GM12878 (cell line): ENCODE data around the gene PLPP3. TPM values are rescaled to one million over a fixed set of nuclear protein-coding genes. Genes with fewer than 3 reads are reported as not detected.

Source experiments
- ATF2 ChIP-seq: IDR thresholded peaks from 2 replicates; pipeline ENCODE4 v1.6.1; 2012; ENCODE audit warnings: low read length, inconsistent platforms
- ATF7 ChIP-seq: fragments of 450-650 bp; IDR thresholded peaks from 2 replicates; pipeline ENCODE4 v1.6.1; 2016; ENCODE audit warnings: low read depth, mild to moderate bottlenecking
- BACH1 ChIP-seq: fragments of 450-650 bp; IDR thresholded peaks from 2 replicates; pipeline ENCODE4 v1.6.1; 2017; ENCODE audit warnings: mild to moderate bottlenecking, borderline replicate concordance
- E2F4 ChIP-seq: IDR thresholded peaks from 2 replicates; pipeline ENCODE4 v1.6.1; 2012; ENCODE audit warnings: low read depth, low read length, improper control_type of control experiment
- EGR1 ChIP-seq, 2 experiments: IDR thresholded peaks; 1 replicate in 1 of 2; 2 replicates in 1 of 2; pipeline ENCODE4 v1.6.1; 2011 to 2012; ENCODE audit warnings: low read depth in 2 of 2, low read length in 2 of 2, borderline replicate concordance in 1 of 2, mild to moderate bottlenecking in 1 of 2, moderate library complexity in 1 of 2
- ESRRA ChIP-seq: IDR thresholded peaks from 2 replicates; pipeline ENCODE4 v1.6.1; 2012; ENCODE audit warnings: mild to moderate bottlenecking, low read length, improper control_type of control experiment
- EZH2 ChIP-seq: IDR thresholded peaks from 2 replicates; pipeline ENCODE4 v1.6.1; 2012; ENCODE audit warnings: low read depth, mild to moderate bottlenecking, control low read depth, inconsistent platforms, low read length, borderline replicate concordance; ENCODE audit not compliant: control insufficient read depth
- GABPA ChIP-seq: IDR thresholded peaks from 2 replicates; pipeline ENCODE4 v1.6.1; 2014; ENCODE audit warnings: antibody characterized with exemption, low read depth, mild to moderate bottlenecking, inconsistent platforms
- GATAD2B ChIP-seq: fragments of 450-650 bp; conservative IDR thresholded peaks from 2 replicates; pipeline ENCODE4 v1.6.1; 2017; ENCODE audit warnings: low read depth, mild to moderate bottlenecking, moderate library complexity
- MTA3 ChIP-seq: IDR thresholded peaks from 2 replicates; pipeline ENCODE4 v1.6.1; 2012; ENCODE audit warnings: low read length, inconsistent platforms, borderline replicate concordance
- MXI1 ChIP-seq: fragments of 150-350 bp; IDR thresholded peaks from 2 replicates; pipeline ENCODE4 v1.6.1; 2011; ENCODE audit warnings: low read depth, mild to moderate bottlenecking, inconsistent platforms, low read length, improper control_type of control experiment
- NFYB ChIP-seq: IDR thresholded peaks from 2 replicates; pipeline ENCODE4 v1.6.1; 2011; ENCODE audit warnings: low read depth, mild to moderate bottlenecking, low read length, improper control_type of control experiment, moderate library complexity; ENCODE audit not compliant: insufficient read depth
- POLR2AphosphoS2 ChIP-seq: IDR thresholded peaks from 2 replicates; pipeline ENCODE4 v1.6.1; 2011; ENCODE audit warnings: low read depth, mild to moderate bottlenecking, low read length, improper control_type of control experiment, moderate library complexity
- STAT3 ChIP-seq: IDR thresholded peaks from 2 replicates; pipeline ENCODE4 v1.6.1; 2011; ENCODE audit warnings: low read depth, low read length, improper control_type of control experiment
- SUPT20H ChIP-seq: IDR thresholded peaks from 2 replicates; pipeline ENCODE4 v1.6.1; 2011; ENCODE audit warnings: low read depth, mild to moderate bottlenecking, low read length, moderate library complexity, borderline replicate concordance; ENCODE audit not compliant: control insufficient read depth
- SUZ12 ChIP-seq: fragments of 200-600 bp; sonication (generic); IDR thresholded peaks from one replicate; pipeline ENCODE4 v1.6.1; 2018; ENCODE audit warnings: antibody characterized with exemption, mild to moderate bottlenecking; ENCODE audit not compliant: unreplicated experiment
- TCF12 ChIP-seq: IDR thresholded peaks from 2 replicates; pipeline ENCODE4 v1.6.1; 2011; ENCODE audit warnings: low read depth, mild to moderate bottlenecking, low read length
- ZBED1 ChIP-seq: IDR thresholded peaks from 2 replicates; pipeline ENCODE4 v1.6.1; 2016; ENCODE audit warnings: borderline replicate concordance
- polyA plus RNA-seq, 11 experiments: library from polyadenylated mRNA; depleted of rRNA in 4 of 11; unstranded in 6 of 11; stranded (reverse) in 5 of 11; fragments of >200 nt; fragmentation: Nextera tagmentation in 4 of 11; fragmentation: Illumina TruSeq in 1 of 11; extraction: Ambion mirVana in 4 of 11; extraction: Trizol in 1 of 11; gene quantifications; 1 replicate in 1 of 11; 2 replicates in 10 of 11; pipeline versions ENCODE4 v1.2.1 to v1.2.3, GENCODE V29; 2011 to 2016; ENCODE audit warnings: inconsistent platforms in 2 of 11, missing spikeins in 2 of 11, low read depth in 1 of 11
- total RNA-seq, 4 experiments: library from RNA; depleted of rRNA in 3 of 4; stranded (reverse); fragments of >200 nt in 3 of 4; fragmentation: Illumina TruSeq in 1 of 4; extraction: Trizol in 1 of 4; gene quantifications; 2 replicates each; pipeline versions ENCODE4 v1.2.1 to v1.2.3, GENCODE V29; 2013 to 2021
- TF ChIP-seq, protein P1 (sequence below): fragments of 150-350 bp; IDR thresholded peaks from 2 replicates; pipeline ENCODE4 v1.6.1; 2016; ENCODE audit warnings: low read depth, low read length
- TF ChIP-seq, protein P2 (sequence below): IDR thresholded peaks from 2 replicates; pipeline ENCODE4 v1.6.1; 2012; ENCODE audit warnings: improper control_type of control experiment, low read depth, low read length; ENCODE audit not compliant: insufficient replicate concordance

PLPP3 gene
- total and polyA plus RNA-seq, 10 of the 15 experiments (the other 5 are each of a cell fraction or from before 2014, with no cell fraction given): 6.4 to 26.8 (median 9.5) TPM

DNA sequence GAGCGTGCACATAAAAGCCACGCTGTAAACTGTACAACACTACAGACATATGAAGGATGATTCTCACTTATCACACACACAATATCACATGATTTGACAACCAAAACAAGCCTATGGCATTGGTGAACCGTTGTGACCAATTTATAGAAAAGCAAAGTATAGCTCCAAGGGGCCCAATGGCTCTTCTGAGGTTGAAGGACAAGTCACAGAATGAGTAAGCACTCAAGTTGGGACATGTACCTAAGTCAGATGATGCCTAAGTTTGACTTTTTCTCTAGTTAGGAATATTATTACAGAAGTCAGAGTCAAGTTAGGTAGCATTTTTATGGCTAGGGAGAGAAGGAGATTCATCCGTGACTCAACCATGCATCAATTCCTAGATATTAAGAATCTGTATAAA is 45.7 kb downstream of the PLPP3 start (continued):
- TF ChIP-seq, protein P1, sequence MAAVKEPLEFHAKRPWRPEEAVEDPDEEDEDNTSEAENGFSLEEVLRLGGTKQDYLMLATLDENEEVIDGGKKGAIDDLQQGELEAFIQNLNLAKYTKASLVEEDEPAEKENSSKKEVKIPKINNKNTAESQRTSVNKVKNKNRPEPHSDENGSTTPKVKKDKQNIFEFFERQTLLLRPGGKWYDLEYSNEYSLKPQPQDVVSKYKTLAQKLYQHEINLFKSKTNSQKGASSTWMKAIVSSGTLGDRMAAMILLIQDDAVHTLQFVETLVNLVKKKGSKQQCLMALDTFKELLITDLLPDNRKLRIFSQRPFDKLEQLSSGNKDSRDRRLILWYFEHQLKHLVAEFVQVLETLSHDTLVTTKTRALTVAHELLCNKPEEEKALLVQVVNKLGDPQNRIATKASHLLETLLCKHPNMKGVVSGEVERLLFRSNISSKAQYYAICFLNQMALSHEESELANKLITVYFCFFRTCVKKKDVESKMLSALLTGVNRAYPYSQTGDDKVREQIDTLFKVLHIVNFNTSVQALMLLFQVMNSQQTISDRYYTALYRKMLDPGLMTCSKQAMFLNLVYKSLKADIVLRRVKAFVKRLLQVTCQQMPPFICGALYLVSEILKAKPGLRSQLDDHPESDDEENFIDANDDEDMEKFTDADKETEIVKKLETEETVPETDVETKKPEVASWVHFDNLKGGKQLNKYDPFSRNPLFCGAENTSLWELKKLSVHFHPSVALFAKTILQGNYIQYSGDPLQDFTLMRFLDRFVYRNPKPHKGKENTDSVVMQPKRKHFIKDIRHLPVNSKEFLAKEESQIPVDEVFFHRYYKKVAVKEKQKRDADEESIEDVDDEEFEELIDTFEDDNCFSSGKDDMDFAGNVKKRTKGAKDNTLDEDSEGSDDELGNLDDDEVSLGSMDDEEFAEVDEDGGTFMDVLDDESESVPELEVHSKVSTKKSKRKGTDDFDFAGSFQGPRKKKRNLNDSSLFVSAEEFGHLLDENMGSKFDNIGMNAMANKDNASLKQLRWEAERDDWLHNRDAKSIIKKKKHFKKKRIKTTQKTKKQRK: no peak
- no peak for TF ChIP-seq MXI1
- TF ChIP-seq ATF2: peak; percentile 45; the same call in 1 of the 2 replicates
- no peak for TF ChIP-seq BACH1
- no peak for TF ChIP-seq ESRRA
- no peak for TF ChIP-seq EGR1 (IDR thresholded peaks at IDR 0.05; ENCODE audit: borderline replicate concordance in 1 of 2, low read depth in 2 of 2, low read length in 2 of 2)
- TF ChIP-seq SUZ12: no peak
- TF ChIP-seq, protein P2, sequence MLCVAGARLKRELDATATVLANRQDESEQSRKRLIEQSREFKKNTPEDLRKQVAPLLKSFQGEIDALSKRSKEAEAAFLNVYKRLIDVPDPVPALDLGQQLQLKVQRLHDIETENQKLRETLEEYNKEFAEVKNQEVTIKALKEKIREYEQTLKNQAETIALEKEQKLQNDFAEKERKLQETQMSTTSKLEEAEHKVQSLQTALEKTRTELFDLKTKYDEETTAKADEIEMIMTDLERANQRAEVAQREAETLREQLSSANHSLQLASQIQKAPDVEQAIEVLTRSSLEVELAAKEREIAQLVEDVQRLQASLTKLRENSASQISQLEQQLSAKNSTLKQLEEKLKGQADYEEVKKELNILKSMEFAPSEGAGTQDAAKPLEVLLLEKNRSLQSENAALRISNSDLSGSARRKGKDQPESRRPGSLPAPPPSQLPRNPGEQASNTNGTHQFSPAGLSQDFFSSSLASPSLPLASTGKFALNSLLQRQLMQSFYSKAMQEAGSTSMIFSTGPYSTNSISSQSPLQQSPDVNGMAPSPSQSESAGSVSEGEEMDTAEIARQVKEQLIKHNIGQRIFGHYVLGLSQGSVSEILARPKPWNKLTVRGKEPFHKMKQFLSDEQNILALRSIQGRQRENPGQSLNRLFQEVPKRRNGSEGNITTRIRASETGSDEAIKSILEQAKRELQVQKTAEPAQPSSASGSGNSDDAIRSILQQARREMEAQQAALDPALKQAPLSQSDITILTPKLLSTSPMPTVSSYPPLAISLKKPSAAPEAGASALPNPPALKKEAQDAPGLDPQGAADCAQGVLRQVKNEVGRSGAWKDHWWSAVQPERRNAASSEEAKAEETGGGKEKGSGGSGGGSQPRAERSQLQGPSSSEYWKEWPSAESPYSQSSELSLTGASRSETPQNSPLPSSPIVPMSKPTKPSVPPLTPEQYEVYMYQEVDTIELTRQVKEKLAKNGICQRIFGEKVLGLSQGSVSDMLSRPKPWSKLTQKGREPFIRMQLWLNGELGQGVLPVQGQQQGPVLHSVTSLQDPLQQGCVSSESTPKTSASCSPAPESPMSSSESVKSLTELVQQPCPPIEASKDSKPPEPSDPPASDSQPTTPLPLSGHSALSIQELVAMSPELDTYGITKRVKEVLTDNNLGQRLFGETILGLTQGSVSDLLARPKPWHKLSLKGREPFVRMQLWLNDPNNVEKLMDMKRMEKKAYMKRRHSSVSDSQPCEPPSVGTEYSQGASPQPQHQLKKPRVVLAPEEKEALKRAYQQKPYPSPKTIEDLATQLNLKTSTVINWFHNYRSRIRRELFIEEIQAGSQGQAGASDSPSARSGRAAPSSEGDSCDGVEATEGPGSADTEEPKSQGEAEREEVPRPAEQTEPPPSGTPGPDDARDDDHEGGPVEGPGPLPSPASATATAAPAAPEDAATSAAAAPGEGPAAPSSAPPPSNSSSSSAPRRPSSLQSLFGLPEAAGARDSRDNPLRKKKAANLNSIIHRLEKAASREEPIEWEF: no peak
- TF ChIP-seq GABPA: no peak
- TF ChIP-seq EZH2: no peak
- peak; percentile 33; the same call in 1 of the 2 replicates for TF ChIP-seq ATF7
- TF ChIP-seq STAT3: no peak
- no peak for TF ChIP-seq GATAD2B
- no peak for TF ChIP-seq E2F4
- TF ChIP-seq MTA3: no peak
- 0 out of 2 replicates have a peak, but pooled peaks have one; percentile 32 for TF ChIP-seq NFYB
- TF ChIP-seq TCF12: no peak
- no peak for TF ChIP-seq SUPT20H
- no peak for TF ChIP-seq POLR2AphosphoS2
- peak; percentile 76; the same call in 1 of the 2 replicates for TF ChIP-seq ZBED1
